Measurements from ENCODE around the gene SPATA6.

SPATA6 gene

GRCh38 chr1:48258106-48258505 lies 213.9 kb downstream of the SPATA6 start:
- H3K36me3 ChIP-seq (ENCODE audit: insufficient read depth, low read length), result no peaks in the 10 kb centered on the region

GRCh38 chr1:48254254-48254653 lies 217.8 kb downstream of the SPATA6 start:
- Histone ChIP-seq H3K4me2 (ENCODE audit: low read depth, low read length, poor library complexity, severe bottlenecking) (no peak overlapping the region), H3K9me2 (replicated peaks; ENCODE audit: low read depth, low read length) (no peaks in the 10 kb centered on the region)

More at GRCh38 chr1:48258106-48258505, 213.9 kb downstream of the SPATA6 start:
- Histone ChIP-seq H3K4me2 (ENCODE audit: low read depth, low read length, poor library complexity, severe bottlenecking) (no peak overlapping the region), H3K9me2 (replicated peaks; ENCODE audit: low read depth, low read length) (no peaks in the 10 kb centered on the region), H3K4me3 (ENCODE audit: low read length, poor library complexity, severe bottlenecking) (no peak overlapping the region), H2AFZ (ENCODE audit: low read length) (no peak overlapping the region), H3F3A (ENCODE audit: low read depth) (no peaks in the 10 kb centered on the region), H3K9me3 (ENCODE audit: insufficient read depth, low read depth, low read length) (no peaks in the 10 kb centered on the region), H3K27me3 (ENCODE audit: insufficient read depth, low read length, poor library complexity, severe bottlenecking) (no peaks in the 10 kb centered on the region), H3K4me1 (ENCODE audit: insufficient read depth, low read length, poor library complexity, severe bottlenecking) (no peaks in the 10 kb centered on the region), H3K79me2 (ENCODE audit: insufficient read depth, low read length) (no peaks in the 10 kb centered on the region), H3K9ac (ENCODE audit: low read depth, low read length, poor library complexity, severe bottlenecking) (no peak overlapping the region), H4K20me1 (ENCODE audit: insufficient read depth, low read length, poor library complexity, severe bottlenecking) (no peaks in the 10 kb centered on the region)
- TF ChIP-seq, protein P1, sequence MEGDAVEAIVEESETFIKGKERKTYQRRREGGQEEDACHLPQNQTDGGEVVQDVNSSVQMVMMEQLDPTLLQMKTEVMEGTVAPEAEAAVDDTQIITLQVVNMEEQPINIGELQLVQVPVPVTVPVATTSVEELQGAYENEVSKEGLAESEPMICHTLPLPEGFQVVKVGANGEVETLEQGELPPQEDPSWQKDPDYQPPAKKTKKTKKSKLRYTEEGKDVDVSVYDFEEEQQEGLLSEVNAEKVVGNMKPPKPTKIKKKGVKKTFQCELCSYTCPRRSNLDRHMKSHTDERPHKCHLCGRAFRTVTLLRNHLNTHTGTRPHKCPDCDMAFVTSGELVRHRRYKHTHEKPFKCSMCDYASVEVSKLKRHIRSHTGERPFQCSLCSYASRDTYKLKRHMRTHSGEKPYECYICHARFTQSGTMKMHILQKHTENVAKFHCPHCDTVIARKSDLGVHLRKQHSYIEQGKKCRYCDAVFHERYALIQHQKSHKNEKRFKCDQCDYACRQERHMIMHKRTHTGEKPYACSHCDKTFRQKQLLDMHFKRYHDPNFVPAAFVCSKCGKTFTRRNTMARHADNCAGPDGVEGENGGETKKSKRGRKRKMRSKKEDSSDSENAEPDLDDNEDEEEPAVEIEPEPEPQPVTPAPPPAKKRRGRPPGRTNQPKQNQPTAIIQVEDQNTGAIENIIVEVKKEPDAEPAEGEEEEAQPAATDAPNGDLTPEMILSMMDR (conservative IDR thresholded peaks at IDR 0.05; ENCODE audit: low read length), result no peak
- TF ChIP-seq EZH2phosphoT487 (IDR thresholded peaks at IDR 0.05; ENCODE audit: borderline replicate concordance), result no peak

DNA sequence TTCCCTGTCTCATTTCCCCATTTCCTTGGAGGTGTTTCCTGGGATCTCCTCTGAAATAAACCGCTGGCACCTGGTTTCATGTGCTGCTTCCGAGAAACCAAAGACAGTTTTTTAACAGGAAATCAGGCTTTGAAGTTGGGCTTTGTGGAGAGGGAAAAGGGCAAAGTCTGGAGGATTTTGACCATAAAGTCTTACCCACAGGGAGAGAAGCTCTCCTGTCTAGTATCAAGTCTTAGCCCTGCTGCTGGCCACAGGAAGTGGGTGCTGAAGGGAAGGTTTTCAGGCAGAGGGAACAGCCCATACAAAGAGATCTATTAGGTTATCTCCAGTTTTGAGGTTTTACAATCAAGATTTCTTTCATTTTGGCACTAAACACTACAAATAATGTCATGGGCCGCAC lies 220.2 kb downstream of the SPATA6 start:
- Histone ChIP-seq H3K9ac (ENCODE audit: low read depth, low read length, poor library complexity, severe bottlenecking) (no peak overlapping the region), H3K27me3 (ENCODE audit: insufficient read depth, low read length, poor library complexity, severe bottlenecking) (no peaks in the 10 kb centered on the region), H3K9me2 (replicated peaks; ENCODE audit: low read depth, low read length) (no peaks in the 10 kb centered on the region), H3K36me3 (ENCODE audit: insufficient read depth, low read length) (no peaks in the 10 kb centered on the region), H2AFZ (ENCODE audit: low read length) (no peak overlapping the region), H3K79me2 (ENCODE audit: insufficient read depth, low read length) (no peaks in the 10 kb centered on the region), H3K9me3 (ENCODE audit: insufficient read depth, low read depth, low read length) (no peaks in the 10 kb centered on the region), H4K20me1 (ENCODE audit: insufficient read depth, low read length, poor library complexity, severe bottlenecking) (no peaks in the 10 kb centered on the region), H3F3A (ENCODE audit: low read depth) (no peaks in the 10 kb centered on the region), H3K4me2 (ENCODE audit: low read depth, low read length, poor library complexity, severe bottlenecking) (peak overlapping the region; percentile 34), H3K4me3 (ENCODE audit: low read length, poor library complexity, severe bottlenecking) (no peak overlapping the region), H3K4me1 (ENCODE audit: insufficient read depth, low read length, poor library complexity, severe bottlenecking) (peaks cover 13% of the 10 kb centered on the region)
- TF ChIP-seq EZH2phosphoT487 (IDR thresholded peaks at IDR 0.05; ENCODE audit: borderline replicate concordance), result no peak
- TF ChIP-seq, protein P1 (conservative IDR thresholded peaks at IDR 0.05; ENCODE audit: low read length), result no peak

More at GRCh38 chr1:48254254-48254653, 217.8 kb downstream of the SPATA6 start:
- Histone ChIP-seq H3K4me3 (ENCODE audit: low read length, poor library complexity, severe bottlenecking) (no peak overlapping the region), H3K27me3 (ENCODE audit: insufficient read depth, low read length, poor library complexity, severe bottlenecking) (no peaks in the 10 kb centered on the region), H3F3A (ENCODE audit: low read depth) (no peaks in the 10 kb centered on the region), H3K9me3 (ENCODE audit: insufficient read depth, low read depth, low read length) (no peaks in the 10 kb centered on the region), H3K36me3 (ENCODE audit: insufficient read depth, low read length) (no peaks in the 10 kb centered on the region), H3K4me1 (ENCODE audit: insufficient read depth, low read length, poor library complexity, severe bottlenecking) (peaks cover 13% of the 10 kb centered on the region), H4K20me1 (ENCODE audit: insufficient read depth, low read length, poor library complexity, severe bottlenecking) (no peaks in the 10 kb centered on the region), H3K9ac (ENCODE audit: low read depth, low read length, poor library complexity, severe bottlenecking) (no peak overlapping the region), H2AFZ (ENCODE audit: low read length) (no peak overlapping the region), H3K79me2 (ENCODE audit: insufficient read depth, low read length) (no peaks in the 10 kb centered on the region)
- TF ChIP-seq, protein P1 (conservative IDR thresholded peaks at IDR 0.05; ENCODE audit: low read length), result no peak
- TF ChIP-seq EZH2phosphoT487 (IDR thresholded peaks at IDR 0.05; ENCODE audit: borderline replicate concordance), result no peak
